Measurements from ENCODE around the gene LIG1. TPM values are rescaled to one million over a fixed set of nuclear protein-coding genes. Genes with fewer than 3 reads are reported as not detected.

Gene LIG1
- total RNA-seq, 2 experiments from 2014 or later = 158 to 168 TPM

GRCh38 chr19:48194041-48194843 is 24.1 kb upstream of the LIG1 start:
- POLR2A ChIA-PET = interaction anchor here (1.2 kb wide), 1 partner anchor 9 kb away, joined by 3 read pairs; no protein-coding TSS in a partner anchor
- H3K4me1 Mint-ChIP-seq = peaks cover 8% of the 10 kb centered on the region
- H3K27ac Mint-ChIP-seq = no peak overlapping the region
- DNase-seq (no peak), ATAC-seq (ENCODE audit: low read depth) (no peak)
- no peaks in the 10 kb centered on the region for H3K27me3 Mint-ChIP-seq
- no peaks in the 10 kb centered on the region for H3K9me3 Mint-ChIP-seq
- H3K4me3 Mint-ChIP-seq = peak overlapping the region; percentile 20
- peaks cover 17% of the 10 kb centered on the region for H3K36me3 Mint-ChIP-seq

- ATAC-seq (ENCODE audit: low read depth) (no peak), DNase-seq (no peak)
- H3K4me3 Mint-ChIP-seq = no peak overlapping the region
- H3K27me3 Mint-ChIP-seq = no peaks in the 10 kb centered on the region
- H3K9me3 Mint-ChIP-seq = no peaks in the 10 kb centered on the region
- H3K36me3 Mint-ChIP-seq = peaks cover 24% of the 10 kb centered on the region
- POLR2A ChIA-PET = no interaction called here
- no peak overlapping the region for H3K27ac Mint-ChIP-seq
- peaks cover 8% of the 10 kb centered on the region for H3K4me1 Mint-ChIP-seq
These were observed 22.6 kb upstream of the LIG1 start for GRCh38 chr19:48192750-48193149.

- no peak for ATAC-seq (ENCODE audit: low read depth)
- no peak overlapping the region for H3K4me3 Mint-ChIP-seq
- H3K27me3 Mint-ChIP-seq = no peaks in the 10 kb centered on the region
- peaks cover 6% of the 10 kb centered on the region for H3K4me1 Mint-ChIP-seq
- peaks cover 25% of the 10 kb centered on the region for H3K36me3 Mint-ChIP-seq
- POLR2A ChIA-PET = interaction anchor here (0.6 to 2.1 kb wide), 3 partner anchors 8 to 21 kb away, joined by 3 to 12 read pairs (median 3); no protein-coding TSS in a partner anchor
- H3K9me3 Mint-ChIP-seq = no peaks in the 10 kb centered on the region
- no peak for DNase-seq
- H3K27ac Mint-ChIP-seq = no peak overlapping the region
These were observed 20.7 kb upstream of the LIG1 start for GRCh38 chr19:48190885-48191284.

- POLR2A ChIA-PET = interaction anchor here (0.6 to 2.1 kb wide), 3 partner anchors 9 to 21 kb away, joined by 3 to 12 read pairs (median 3); no protein-coding TSS in a partner anchor
- DNase-seq (peak; percentile 47), ATAC-seq (ENCODE audit: low read depth) (peak; percentile 76)
- H3K4me1 Mint-ChIP-seq = peaks cover 3% of the 10 kb centered on the region
- H3K4me3 Mint-ChIP-seq = no peak overlapping the region
- H3K9me3 Mint-ChIP-seq = no peaks in the 10 kb centered on the region
- H3K27me3 Mint-ChIP-seq = no peaks in the 10 kb centered on the region
- no peak overlapping the region for H3K27ac Mint-ChIP-seq
- H3K36me3 Mint-ChIP-seq = peaks cover 23% of the 10 kb centered on the region
These were observed 20.2 kb upstream of the LIG1 start for GRCh38 chr19:48190288-48190884.

- H3K27me3 Mint-ChIP-seq = no peaks in the 10 kb centered on the region
- H3K4me1 Mint-ChIP-seq = peaks cover 3% of the 10 kb centered on the region
- ATAC-seq (ENCODE audit: low read depth) (no peak), DNase-seq (no peak)
- peaks cover 4% of the 10 kb centered on the region for H3K9me3 Mint-ChIP-seq
- peak overlapping the region; percentile 30 for H3K27ac Mint-ChIP-seq
- POLR2A ChIA-PET = interaction anchor here (0.6 kb wide), 1 partner anchor 36 kb away, joined by 5 read pairs; no protein-coding TSS in a partner anchor
- H3K36me3 Mint-ChIP-seq = peaks cover 33% of the 10 kb centered on the region
- H3K4me3 Mint-ChIP-seq = no peak overlapping the region
These were observed 16.4 kb upstream of the LIG1 start for GRCh38 chr19:48186541-48186991.

GRCh38 chr19:48186015-48186414 is 15.9 kb upstream of the LIG1 start:
- H3K36me3 Mint-ChIP-seq = peaks cover 35% of the 10 kb centered on the region
- no peaks in the 10 kb centered on the region for H3K27me3 Mint-ChIP-seq
- no peak for DNase-seq
- H3K4me3 Mint-ChIP-seq = no peak overlapping the region
- POLR2A ChIA-PET = interaction anchor here (0.6 kb wide), 1 partner anchor 36 kb away, joined by 5 read pairs; no protein-coding TSS in a partner anchor
- ATAC-seq (ENCODE audit: low read depth) = no peak
- peaks cover 8% of the 10 kb centered on the region for H3K9me3 Mint-ChIP-seq
- H3K4me1 Mint-ChIP-seq = peaks cover 3% of the 10 kb centered on the region
- no peak overlapping the region for H3K27ac Mint-ChIP-seq

GRCh38 chr19:48183356-48183755 is 13.2 kb upstream of the LIG1 start:
- Mint-ChIP-seq H3K36me3 (peaks cover 41% of the 10 kb centered on the region), H3K4me3 (no peak overlapping the region), H3K9me3 (peaks cover 8% of the 10 kb centered on the region), H3K4me1 (no peaks in the 10 kb centered on the region), H3K27ac (no peak overlapping the region), H3K27me3 (no peaks in the 10 kb centered on the region)
- POLR2A ChIA-PET = interaction anchor here (2.1 kb wide), 1 partner anchor 20 kb away, joined by 7 read pairs; no protein-coding TSS in a partner anchor
- ATAC-seq (ENCODE audit: low read depth) = no peak
- no peak for DNase-seq

- no peak for DNase-seq
- no peak overlapping the region for H3K4me3 Mint-ChIP-seq
- no peaks in the 10 kb centered on the region for H3K27me3 Mint-ChIP-seq
- peaks cover 8% of the 10 kb centered on the region for H3K9me3 Mint-ChIP-seq
- POLR2A ChIA-PET = no interaction called here
- no peak for ATAC-seq (ENCODE audit: low read depth)
- H3K27ac Mint-ChIP-seq = no peak overlapping the region
- H3K36me3 Mint-ChIP-seq = peaks cover 37% of the 10 kb centered on the region
- H3K4me1 Mint-ChIP-seq = no peaks in the 10 kb centered on the region
These were observed 12.3 kb upstream of the LIG1 start for GRCh38 chr19:48182434-48182833.

GRCh38 chr19:48181505-48181904 is 11.4 kb upstream of the LIG1 start:
- peaks cover 4% of the 10 kb centered on the region for H3K4me1 Mint-ChIP-seq
- DNase-seq (no peak), ATAC-seq (ENCODE audit: low read depth) (no peak)
- H3K4me3 Mint-ChIP-seq = no peak overlapping the region
- peaks cover 40% of the 10 kb centered on the region for H3K36me3 Mint-ChIP-seq
- POLR2A ChIA-PET = no interaction called here
- no peaks in the 10 kb centered on the region for H3K27me3 Mint-ChIP-seq
- peaks cover 8% of the 10 kb centered on the region for H3K9me3 Mint-ChIP-seq
- no peak overlapping the region for H3K27ac Mint-ChIP-seq

GRCh38 chr19:48176226-48176625 is 6.1 kb upstream of the LIG1 start:
- no peak for ATAC-seq (ENCODE audit: low read depth)
- peaks cover 24% of the 10 kb centered on the region for H3K4me1 Mint-ChIP-seq
- no peaks in the 10 kb centered on the region for H3K27me3 Mint-ChIP-seq
- H3K36me3 Mint-ChIP-seq = peaks cover 47% of the 10 kb centered on the region
- POLR2A ChIA-PET = no interaction called here
- H3K4me3 Mint-ChIP-seq = no peak overlapping the region
- H3K9me3 Mint-ChIP-seq = peaks cover under 1% of the 10 kb centered on the region
- DNase-seq = no peak
- no peak overlapping the region for H3K27ac Mint-ChIP-seq

- Mint-ChIP-seq H3K4me3 (no peak overlapping the region), H3K27me3 (no peaks in the 10 kb centered on the region), H3K36me3 (peaks cover 47% of the 10 kb centered on the region), H3K4me1 (peaks cover 29% of the 10 kb centered on the region), H3K9me3 (no peaks in the 10 kb centered on the region), H3K27ac (no peak overlapping the region)
- POLR2A ChIA-PET = no interaction called here
- DNase-seq (no peak), ATAC-seq (ENCODE audit: low read depth) (no peak)
These were observed 5.4 kb upstream of the LIG1 start for GRCh38 chr19:48175578-48175977.

- POLR2A ChIA-PET = no interaction called here
- no peak overlapping the region for H3K4me3 Mint-ChIP-seq
- H3K27me3 Mint-ChIP-seq = no peaks in the 10 kb centered on the region
- no peaks in the 10 kb centered on the region for H3K9me3 Mint-ChIP-seq
- H3K4me1 Mint-ChIP-seq = peaks cover 29% of the 10 kb centered on the region
- ATAC-seq (ENCODE audit: low read depth) = no peak
- no peak for DNase-seq
- H3K36me3 Mint-ChIP-seq = peaks cover 38% of the 10 kb centered on the region
- peak overlapping the region; percentile 34 for H3K27ac Mint-ChIP-seq
These were observed 4.4 kb upstream of the LIG1 start for GRCh38 chr19:48174445-48175030.

GRCh38 chr19:48171710-48172109 is 1.6 kb upstream of the LIG1 start:
- peaks cover 31% of the 10 kb centered on the region for H3K36me3 Mint-ChIP-seq
- ATAC-seq (ENCODE audit: low read depth) = no peak
- H3K9me3 Mint-ChIP-seq = no peaks in the 10 kb centered on the region
- peak overlapping the region; percentile 99 for H3K4me3 Mint-ChIP-seq
- H3K27me3 Mint-ChIP-seq = no peaks in the 10 kb centered on the region
- peaks cover 35% of the 10 kb centered on the region for H3K4me1 Mint-ChIP-seq
- H3K27ac Mint-ChIP-seq = no peak overlapping the region
- no peak for DNase-seq
- POLR2A ChIA-PET = interaction anchor here (1.6 to 3.5 kb wide), 2 partner anchors 32 to 78 kb away, joined by 3 to 25 read pairs; no protein-coding TSS in a partner anchor

All from activated naive CD8-positive, alpha-beta T cell treated with anti-CD3 and anti-CD28 coated beads, Interleukin-2, amount 10 ng/mL, durations not matched to agents 7 days and 5 days (primary cell).